Measurements from ENCODE around the gene CNTN4.

CNTN4 gene

DNA sequence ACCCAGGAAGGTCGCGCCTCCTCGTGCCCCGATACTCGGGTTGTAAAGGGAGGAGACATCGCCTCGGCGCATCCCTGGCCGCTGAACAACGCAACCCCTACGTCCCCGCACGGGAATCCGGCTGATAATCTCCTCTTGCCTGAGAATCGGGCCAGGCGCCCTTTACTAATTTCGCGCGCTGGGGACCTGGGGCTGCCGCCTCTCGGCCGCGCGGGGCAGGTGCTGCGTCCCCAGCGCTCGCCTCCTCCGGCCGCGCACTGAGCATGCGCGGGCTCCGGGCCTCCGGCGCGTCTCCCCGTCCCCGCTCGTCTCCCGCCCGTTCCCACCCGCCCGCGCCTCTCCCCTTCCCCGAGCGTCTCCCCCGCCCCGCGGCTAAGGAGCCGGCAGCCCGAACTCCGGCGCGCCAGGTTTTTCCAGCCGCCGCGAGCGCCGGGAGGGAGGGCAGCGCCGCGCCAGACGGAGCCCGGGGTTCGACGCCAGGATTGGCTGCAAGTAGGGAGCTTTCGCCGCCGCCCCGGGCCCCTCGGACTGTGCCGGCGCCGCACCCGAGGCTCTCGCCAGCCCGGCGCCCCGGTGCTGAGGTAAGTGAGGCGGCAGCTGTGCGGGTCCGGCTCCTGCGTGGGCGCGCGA, at the start of gene CNTN4:
CNTN4 (plus strand) TSS at position 469 of the 630 bp plus-strand sequence.
- Histone ChIP-seq H3K27ac (ENCODE audit: low read length) (no peak within 1 kb of the TSS), H3K9me3 (ENCODE audit: insufficient read depth, low read length) (no peaks in the 10 kb centered on the region), H3K9ac (ENCODE audit: low read length) (no peak within 1 kb of the TSS), H3K79me2 (ENCODE audit: low read length) (no peaks in the 10 kb centered on the region), H4K20me1 (ENCODE audit: insufficient read depth, low read length) (no peaks in the 10 kb centered on the region), H3K27me3 (ENCODE audit: low read depth, low read length) (no peaks in the 10 kb centered on the region), H3K4me1 (ENCODE audit: low read length) (no peaks in the 10 kb centered on the region), H3K36me3 (replicated peaks; ENCODE audit: low read depth, low read length) (no peaks in the 10 kb centered on the region), H2AFZ (ENCODE audit: low read depth, low read length) (no peak within 1 kb of the TSS), H3K4me3 (ENCODE audit: low read length) (no peak within 1 kb of the TSS), H3K4me2 (ENCODE audit: low read length) (no peak within 1 kb of the TSS)
- TF ChIP-seq EZH2phosphoT487 (IDR thresholded peaks at IDR 0.05; ENCODE audit: low read depth) (no peak), CTCF (IDR thresholded peaks at IDR 0.05; ENCODE audit: low read depth, low read length) (no peak)

GRCh38 chr3:2061360-2061759, 37.3 kb upstream of the CNTN4 start:
- Histone ChIP-seq H3K4me1 (ENCODE audit: low read length) (no peaks in the 10 kb centered on the region), H3K27me3 (ENCODE audit: low read depth, low read length) (no peaks in the 10 kb centered on the region), H3K36me3 (replicated peaks; ENCODE audit: low read depth, low read length) (no peaks in the 10 kb centered on the region), H3K79me2 (ENCODE audit: low read length) (no peaks in the 10 kb centered on the region), H3K4me3 (ENCODE audit: low read length) (no peak overlapping the region), H3K27ac (ENCODE audit: low read length) (no peak overlapping the region), H2AFZ (ENCODE audit: low read depth, low read length) (no peak overlapping the region), H3K4me2 (ENCODE audit: low read length) (no peak overlapping the region), H3K9ac (ENCODE audit: low read length) (no peak overlapping the region), H3K9me3 (ENCODE audit: insufficient read depth, low read length) (no peaks in the 10 kb centered on the region), H4K20me1 (ENCODE audit: insufficient read depth, low read length) (no peaks in the 10 kb centered on the region)
- TF ChIP-seq EZH2phosphoT487 (IDR thresholded peaks at IDR 0.05; ENCODE audit: low read depth) (no peak), CTCF (IDR thresholded peaks at IDR 0.05; ENCODE audit: low read depth, low read length) (no peak)

DNA sequence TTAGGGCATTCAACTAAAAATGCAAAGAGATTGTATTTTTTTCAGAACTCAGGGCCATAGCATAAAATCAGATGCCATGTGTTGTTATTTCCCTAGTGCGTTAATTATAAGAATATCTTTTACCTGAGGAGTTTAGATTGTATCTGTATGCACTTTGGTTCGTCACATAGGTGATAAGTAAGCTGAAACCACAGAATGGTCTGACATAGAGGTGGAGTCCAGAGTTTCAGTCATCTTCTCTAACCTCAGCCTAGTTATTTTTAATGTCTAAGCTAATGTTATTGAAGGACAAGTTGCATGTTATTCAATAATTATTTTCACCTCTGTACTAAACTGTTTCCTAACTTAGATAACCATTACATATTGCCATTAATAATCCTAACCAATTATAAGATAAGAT, 27.1 kb upstream of the CNTN4 start:
- H3K36me3 ChIP-seq (replicated peaks; ENCODE audit: low read depth, low read length): no peaks in the 10 kb centered on the region
- H4K20me1 ChIP-seq (ENCODE audit: insufficient read depth, low read length): no peaks in the 10 kb centered on the region
- H3K27ac ChIP-seq (ENCODE audit: low read length): no peak overlapping the region
- no peaks in the 10 kb centered on the region for H3K9me3 ChIP-seq (ENCODE audit: insufficient read depth, low read length)
- no peaks in the 10 kb centered on the region for H3K79me2 ChIP-seq (ENCODE audit: low read length)
- no peak for TF ChIP-seq EZH2phosphoT487 (IDR thresholded peaks at IDR 0.05; ENCODE audit: low read depth)
- no peak for TF ChIP-seq CTCF (IDR thresholded peaks at IDR 0.05; ENCODE audit: low read depth, low read length)
- no peak overlapping the region for H3K9ac ChIP-seq (ENCODE audit: low read length)
- no peaks in the 10 kb centered on the region for H3K27me3 ChIP-seq (ENCODE audit: low read depth, low read length)
- no peak overlapping the region for H3K4me3 ChIP-seq (ENCODE audit: low read length)
- H3K4me1 ChIP-seq (ENCODE audit: low read length): no peaks in the 10 kb centered on the region
- H3K4me2 ChIP-seq (ENCODE audit: low read length): no peak overlapping the region
- H2AFZ ChIP-seq (ENCODE audit: low read depth, low read length): no peak overlapping the region

DNA sequence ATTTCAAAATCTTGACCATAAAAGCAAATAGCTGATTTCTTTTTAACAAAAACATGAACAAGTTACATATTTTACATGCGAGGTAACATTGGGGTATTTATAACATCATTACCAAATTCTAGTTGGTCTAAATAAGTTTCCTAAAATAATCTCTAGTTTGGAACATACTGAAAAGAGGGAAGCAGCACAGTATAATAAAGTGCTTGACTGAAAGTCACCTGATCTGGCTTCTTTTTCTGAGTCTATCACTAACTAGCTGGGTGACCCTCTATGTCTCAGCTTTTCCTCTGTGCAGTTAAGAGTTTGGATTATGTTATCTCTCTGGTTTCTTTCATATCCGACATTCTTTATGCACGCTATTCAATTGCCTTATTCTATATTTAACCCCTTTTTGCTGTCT, 19.8 kb upstream of the CNTN4 start:
- TF ChIP-seq CTCF (IDR thresholded peaks at IDR 0.05; ENCODE audit: low read depth, low read length): no peak
- no peak for TF ChIP-seq EZH2phosphoT487 (IDR thresholded peaks at IDR 0.05; ENCODE audit: low read depth)
- H3K4me3 ChIP-seq (ENCODE audit: low read length): no peak overlapping the region
- H3K4me2 ChIP-seq (ENCODE audit: low read length): no peak overlapping the region
- H3K36me3 ChIP-seq (replicated peaks; ENCODE audit: low read depth, low read length): no peaks in the 10 kb centered on the region
- no peaks in the 10 kb centered on the region for H3K79me2 ChIP-seq (ENCODE audit: low read length)
- peaks cover 5% of the 10 kb centered on the region; the same call in 1 of the 2 replicates for H3K4me1 ChIP-seq (ENCODE audit: low read length)
- H3K27me3 ChIP-seq (ENCODE audit: low read depth, low read length): no peaks in the 10 kb centered on the region
- no peak overlapping the region for H3K9ac ChIP-seq (ENCODE audit: low read length)
- no peaks in the 10 kb centered on the region for H4K20me1 ChIP-seq (ENCODE audit: insufficient read depth, low read length)
- no peak overlapping the region for H3K27ac ChIP-seq (ENCODE audit: low read length)
- no peak overlapping the region for H2AFZ ChIP-seq (ENCODE audit: low read depth, low read length)
- no peaks in the 10 kb centered on the region for H3K9me3 ChIP-seq (ENCODE audit: insufficient read depth, low read length)

Data from OCI-LY3 (cell line).